Measurements from ENCODE around the gene GNAI3.

DNA sequence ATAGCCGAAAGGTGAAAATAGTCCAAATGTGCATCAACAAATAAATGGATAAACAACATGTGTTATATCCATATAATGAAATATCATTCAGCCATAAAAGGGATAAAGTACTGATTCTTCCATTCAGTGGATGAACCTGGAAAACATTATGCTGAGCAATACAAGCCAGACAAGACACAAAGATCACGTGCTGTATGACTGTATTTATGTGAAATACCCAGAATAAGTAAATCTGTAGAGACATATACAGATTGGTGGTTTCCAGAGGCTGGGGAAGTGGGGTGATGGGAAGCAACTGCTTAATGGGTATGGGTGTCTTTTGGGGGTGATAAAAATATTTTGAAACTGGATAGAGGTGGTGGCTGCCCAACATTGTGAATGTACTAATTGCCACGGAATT lies 94.2 kb downstream of the GNAI3 start:
- TF ChIP-seq, protein P1, sequence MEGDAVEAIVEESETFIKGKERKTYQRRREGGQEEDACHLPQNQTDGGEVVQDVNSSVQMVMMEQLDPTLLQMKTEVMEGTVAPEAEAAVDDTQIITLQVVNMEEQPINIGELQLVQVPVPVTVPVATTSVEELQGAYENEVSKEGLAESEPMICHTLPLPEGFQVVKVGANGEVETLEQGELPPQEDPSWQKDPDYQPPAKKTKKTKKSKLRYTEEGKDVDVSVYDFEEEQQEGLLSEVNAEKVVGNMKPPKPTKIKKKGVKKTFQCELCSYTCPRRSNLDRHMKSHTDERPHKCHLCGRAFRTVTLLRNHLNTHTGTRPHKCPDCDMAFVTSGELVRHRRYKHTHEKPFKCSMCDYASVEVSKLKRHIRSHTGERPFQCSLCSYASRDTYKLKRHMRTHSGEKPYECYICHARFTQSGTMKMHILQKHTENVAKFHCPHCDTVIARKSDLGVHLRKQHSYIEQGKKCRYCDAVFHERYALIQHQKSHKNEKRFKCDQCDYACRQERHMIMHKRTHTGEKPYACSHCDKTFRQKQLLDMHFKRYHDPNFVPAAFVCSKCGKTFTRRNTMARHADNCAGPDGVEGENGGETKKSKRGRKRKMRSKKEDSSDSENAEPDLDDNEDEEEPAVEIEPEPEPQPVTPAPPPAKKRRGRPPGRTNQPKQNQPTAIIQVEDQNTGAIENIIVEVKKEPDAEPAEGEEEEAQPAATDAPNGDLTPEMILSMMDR (IDR thresholded peaks at IDR 0.05; ENCODE audit: low read length): no peak
- TF ChIP-seq EZH2 (IDR thresholded peaks at IDR 0.05; ENCODE audit: borderline replicate concordance, low read length): no peak
